ENCODE measurements around the gene CPNE6. TPM values are rescaled to one million over a fixed set of nuclear protein-coding genes. Genes with fewer than 3 reads are reported as not detected.

CPNE6 gene
- total and polyA plus RNA-seq, 2 donors (not counting 1 experiment from before 2014, with no cell fraction given) = not detected

DNA sequence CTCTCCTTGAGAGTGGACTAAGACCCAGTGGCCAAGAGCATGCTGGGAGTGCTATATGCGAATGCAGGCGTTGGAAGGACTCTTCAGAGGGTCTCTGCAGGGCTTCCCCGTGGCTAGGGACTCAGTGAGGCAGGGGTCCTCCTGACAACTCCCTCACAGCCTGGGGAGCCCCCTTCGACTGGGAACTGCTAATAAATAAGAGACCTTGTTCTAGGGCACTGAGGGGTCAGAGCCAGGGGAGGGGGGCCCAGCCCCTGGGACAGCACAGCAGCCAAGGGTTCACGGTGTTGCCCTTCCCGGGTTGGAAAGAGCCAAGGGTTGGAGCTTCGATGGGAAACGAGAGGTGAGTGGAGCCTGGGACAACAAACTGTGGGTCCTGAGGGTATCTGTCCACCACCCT, 6.0 kb upstream of the CPNE6 start:
- intact Hi-C loops (cut with micrococcal nuclease) = no loop called here
- Histone ChIP-seq H3K4me1 (ENCODE audit: control insufficient read depth in 2 of 2, insufficient read depth in 2 of 2, low read length in 2 of 2) (no peaks in the 10 kb centered on the region), H3K27me3 (replicated peaks in 1 of 4; ENCODE audit: control extremely low read depth in 1 of 4, control insufficient read depth in 3 of 4, insufficient read depth in 4 of 4, low read length in 3 of 4) (no peaks in the 10 kb centered on the region), H3K27ac (ENCODE audit: low read length in 2 of 2) (no peak overlapping the region), H3K4me2 (replicated peaks; ENCODE audit: low read depth, low read length, poor library complexity, severe bottlenecking) (no peak overlapping the region), H2AFZ (ENCODE audit: insufficient read depth, low read depth, low read length, poor library complexity, severe bottlenecking) (no peak overlapping the region), H3K36me3 (replicated peaks in 1 of 2; ENCODE audit: control extremely low read depth in 1 of 2, control insufficient read depth in 1 of 2, extremely low read depth in 1 of 2, insufficient read depth in 2 of 2, low read length in 1 of 2) (no peaks in the 10 kb centered on the region), H3K9me3 (ENCODE audit: control extremely low read depth in 1 of 3, control insufficient read depth in 2 of 3, insufficient read depth in 1 of 3, low read length in 2 of 3) (no peaks in the 10 kb centered on the region), H3K4me3 (ENCODE audit: control extremely low read depth in 1 of 5, extremely low read depth in 1 of 5, insufficient read depth in 1 of 5, low read depth in 2 of 5, low read length in 4 of 5) (no peak overlapping the region), H3K9ac (ENCODE audit: low read length) (no peak overlapping the region), H4K20me1 (ENCODE audit: control insufficient read depth, insufficient read depth, low read length, poor library complexity, severe bottlenecking) (no peaks in the 10 kb centered on the region), H3K79me2 (ENCODE audit: control insufficient read depth, insufficient read depth, low read length) (no peaks in the 10 kb centered on the region)
- Mint-ChIP-seq H3K9me3 (ENCODE audit: insufficient read depth) (no peaks in the 10 kb centered on the region), H3K27ac (no peak overlapping the region), H3K4me1 (no peaks in the 10 kb centered on the region), H3K4me3 (no peak overlapping the region), H3K27me3 (no peaks in the 10 kb centered on the region)
- ChIA-PET POLR2A (no interaction called here), CTCF (interaction anchor here (1.6 to 3.6 kb wide), 2 partner anchors 25 to 43 kb away, joined by 6 to 10 read pairs; no protein-coding TSS in a partner anchor)
- WGBS (ENCODE audit: insufficient coverage) = 81% methylated on average over 6 of the region's 8 CpGs
- DNase-seq = no peak
- no peak for ATAC-seq (ENCODE audit: low read depth)
- TF ChIP-seq EZH2 (IDR thresholded peaks at IDR 0.05; ENCODE audit: borderline replicate concordance, insufficient read depth, low read depth, low read length, poor library complexity, severe bottlenecking) = no peak
- TF ChIP-seq, protein P1, sequence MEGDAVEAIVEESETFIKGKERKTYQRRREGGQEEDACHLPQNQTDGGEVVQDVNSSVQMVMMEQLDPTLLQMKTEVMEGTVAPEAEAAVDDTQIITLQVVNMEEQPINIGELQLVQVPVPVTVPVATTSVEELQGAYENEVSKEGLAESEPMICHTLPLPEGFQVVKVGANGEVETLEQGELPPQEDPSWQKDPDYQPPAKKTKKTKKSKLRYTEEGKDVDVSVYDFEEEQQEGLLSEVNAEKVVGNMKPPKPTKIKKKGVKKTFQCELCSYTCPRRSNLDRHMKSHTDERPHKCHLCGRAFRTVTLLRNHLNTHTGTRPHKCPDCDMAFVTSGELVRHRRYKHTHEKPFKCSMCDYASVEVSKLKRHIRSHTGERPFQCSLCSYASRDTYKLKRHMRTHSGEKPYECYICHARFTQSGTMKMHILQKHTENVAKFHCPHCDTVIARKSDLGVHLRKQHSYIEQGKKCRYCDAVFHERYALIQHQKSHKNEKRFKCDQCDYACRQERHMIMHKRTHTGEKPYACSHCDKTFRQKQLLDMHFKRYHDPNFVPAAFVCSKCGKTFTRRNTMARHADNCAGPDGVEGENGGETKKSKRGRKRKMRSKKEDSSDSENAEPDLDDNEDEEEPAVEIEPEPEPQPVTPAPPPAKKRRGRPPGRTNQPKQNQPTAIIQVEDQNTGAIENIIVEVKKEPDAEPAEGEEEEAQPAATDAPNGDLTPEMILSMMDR (IDR thresholded peaks at IDR 0.05) = no peak

DNA sequence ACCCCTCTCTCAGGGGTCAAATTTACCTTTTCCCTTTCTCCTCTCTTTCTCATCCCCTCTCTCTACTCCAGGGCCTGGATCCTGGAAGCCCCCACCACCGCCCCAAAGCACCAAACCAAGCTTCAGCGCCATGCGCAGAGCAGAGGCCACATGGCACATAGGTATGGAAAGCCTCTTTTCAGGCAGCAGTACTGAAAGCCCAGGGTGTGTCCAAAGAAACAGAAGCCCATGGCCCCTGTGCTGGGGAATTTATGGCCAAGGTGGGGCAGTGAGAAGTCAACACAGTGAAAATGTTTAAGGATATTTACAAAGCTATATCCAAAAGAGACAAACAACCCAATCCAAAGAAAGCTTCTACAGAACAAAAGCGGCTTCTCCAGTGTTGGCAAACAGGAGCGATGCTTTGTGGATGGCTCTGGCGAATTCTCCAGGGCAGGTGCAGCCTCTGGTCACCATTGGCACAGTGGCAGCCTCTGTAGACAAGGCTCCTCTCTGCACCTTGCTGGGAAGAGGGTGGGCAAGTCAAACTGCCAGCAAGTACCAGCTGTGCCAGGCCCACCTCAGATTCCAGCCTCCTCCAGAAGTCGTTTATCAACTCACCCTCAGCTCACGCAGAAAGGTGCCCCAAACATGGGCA, 4.7 kb upstream of the CPNE6 start:
- CTCF ChIA-PET = interaction anchor here (1.2 to 3.6 kb wide), 4 partner anchors 14 to 44 kb away, joined by 3 to 10 read pairs (median 4); no protein-coding TSS in a partner anchor
- no peaks in the 10 kb centered on the region for H3K4me1 Mint-ChIP-seq
- Histone ChIP-seq H3K27ac (ENCODE audit: low read length in 2 of 2) (no peak overlapping the region), H2AFZ (ENCODE audit: insufficient read depth, low read depth, low read length, poor library complexity, severe bottlenecking) (no peak overlapping the region), H3K4me1 (ENCODE audit: control insufficient read depth in 2 of 2, insufficient read depth in 2 of 2, low read length in 2 of 2) (no peaks in the 10 kb centered on the region), H3K9me3 (ENCODE audit: control extremely low read depth in 1 of 3, control insufficient read depth in 2 of 3, insufficient read depth in 1 of 3, low read length in 2 of 3) (no peaks in the 10 kb centered on the region), H3K27me3 (replicated peaks in 1 of 4; ENCODE audit: control extremely low read depth in 1 of 4, control insufficient read depth in 3 of 4, insufficient read depth in 4 of 4, low read length in 3 of 4) (no peaks in the 10 kb centered on the region), H3K36me3 (replicated peaks in 1 of 2; ENCODE audit: control extremely low read depth in 1 of 2, control insufficient read depth in 1 of 2, extremely low read depth in 1 of 2, insufficient read depth in 2 of 2, low read length in 1 of 2) (no peaks in the 10 kb centered on the region), H3K4me3 (ENCODE audit: control extremely low read depth in 1 of 5, extremely low read depth in 1 of 5, insufficient read depth in 1 of 5, low read depth in 2 of 5, low read length in 4 of 5) (no peak overlapping the region), H4K20me1 (ENCODE audit: control insufficient read depth, insufficient read depth, low read length, poor library complexity, severe bottlenecking) (no peaks in the 10 kb centered on the region), H3K9ac (ENCODE audit: low read length) (no peak overlapping the region), H3K79me2 (ENCODE audit: control insufficient read depth, insufficient read depth, low read length) (no peaks in the 10 kb centered on the region), H3K4me2 (replicated peaks; ENCODE audit: low read depth, low read length, poor library complexity, severe bottlenecking) (no peak overlapping the region)
- peaks cover 4% of the 10 kb centered on the region for H3K27me3 Mint-ChIP-seq
- WGBS (ENCODE audit: insufficient coverage) = 90% methylated on average over 4 of the region's 8 CpGs
- POLR2A ChIA-PET = no interaction called here
- TF ChIP-seq, protein P1 (IDR thresholded peaks at IDR 0.05) = no peak
- intact Hi-C loops (cut with micrococcal nuclease) = no loop called here
- no peak overlapping the region for H3K4me3 Mint-ChIP-seq
- H3K27ac Mint-ChIP-seq = no peak overlapping the region
- no peaks in the 10 kb centered on the region for H3K9me3 Mint-ChIP-seq (ENCODE audit: insufficient read depth)
- DNase-seq (no peak), ATAC-seq (ENCODE audit: low read depth) (no peak)

Measured in B cell (primary cell).